CD4-positive, alpha-beta T cell treated with Interleukin-4 for 1 hour (primary cell): ENCODE results near the gene POLR2L.

Source experiments
- DNase-seq, 2 donors: peaks; one replicate each; pipeline ENCODE4 v3.0.0-alpha.2; 2020 to 2022

POLR2L gene

GRCh38 chr11:792535-792821 lies 49.9 kb downstream of the POLR2L start:
- no peak for DNase-seq

GRCh38 chr11:791658-792534 lies 50.4 kb downstream of the POLR2L start:
- DNase-seq = no peak

GRCh38 chr11:790721-791564 lies 51.4 kb downstream of the POLR2L start:
- DNase-seq = no peak

- DNase-seq = peak in 1 of 2 donors; percentile 45
Measured at GRCh38 chr11:789943-790342, 52.4 kb downstream of the POLR2L start, which contains the start of gene CEND1. Gene CEND1, minus strand, starts transcription at chr11:790090. Its CDS starts 1,514 bp downstream, at chr11:788576.
